Measurements from ENCODE around the gene PSMB3. TPM values are rescaled to one million over a fixed set of nuclear protein-coding genes. Genes with fewer than 3 reads are reported as not detected.

PSMB3 gene
- total RNA-seq, 1 experiment from 2014 or later = 346 TPM

GRCh38 chr17:38773258-38773657, 20.7 kb downstream of the PSMB3 start:
- no peak overlapping the region for H3K4me2 ChIP-seq (ENCODE audit: low read length)
- BruUV-seq (replicated peaks) = no TSS peak
- H3K9ac ChIP-seq (ENCODE audit: low read length) = no peak overlapping the region
- ATAC-seq = no peak
- RAD21 ChIA-PET (ENCODE audit: low non-redundant PET in 1 of 2, low total read pairs in 2 of 2, uncharacterized antibody in 2 of 2, unreplicated experiment in 2 of 2) = no interaction called here
- intact Hi-C loops (cut with micrococcal nuclease) = no loop called here
- H3K4me1 ChIP-seq (ENCODE audit: control insufficient read depth in 1 of 2, insufficient read depth in 2 of 2, low read length in 2 of 2) = no peaks in the 10 kb centered on the region
- H3K36me3 ChIP-seq (ENCODE audit: control insufficient read depth in 1 of 2, insufficient read depth in 2 of 2, low read length in 2 of 2) = peaks cover 35 to 40% of the 10 kb centered on the region in 2 experiments; a peak in 3 of 4 replicates
- no peak for TF ChIP-seq CEBPB (IDR thresholded peaks at IDR 0.05; ENCODE audit: low read depth)
- TF ChIP-seq, protein P1, sequence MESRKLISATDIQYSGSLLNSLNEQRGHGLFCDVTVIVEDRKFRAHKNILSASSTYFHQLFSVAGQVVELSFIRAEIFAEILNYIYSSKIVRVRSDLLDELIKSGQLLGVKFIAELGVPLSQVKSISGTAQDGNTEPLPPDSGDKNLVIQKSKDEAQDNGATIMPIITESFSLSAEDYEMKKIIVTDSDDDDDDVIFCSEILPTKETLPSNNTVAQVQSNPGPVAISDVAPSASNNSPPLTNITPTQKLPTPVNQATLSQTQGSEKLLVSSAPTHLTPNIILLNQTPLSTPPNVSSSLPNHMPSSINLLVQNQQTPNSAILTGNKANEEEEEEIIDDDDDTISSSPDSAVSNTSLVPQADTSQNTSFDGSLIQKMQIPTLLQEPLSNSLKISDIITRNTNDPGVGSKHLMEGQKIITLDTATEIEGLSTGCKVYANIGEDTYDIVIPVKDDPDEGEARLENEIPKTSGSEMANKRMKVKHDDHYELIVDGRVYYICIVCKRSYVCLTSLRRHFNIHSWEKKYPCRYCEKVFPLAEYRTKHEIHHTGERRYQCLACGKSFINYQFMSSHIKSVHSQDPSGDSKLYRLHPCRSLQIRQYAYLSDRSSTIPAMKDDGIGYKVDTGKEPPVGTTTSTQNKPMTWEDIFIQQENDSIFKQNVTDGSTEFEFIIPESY (IDR thresholded peaks at IDR 0.05; ENCODE audit: extremely low read depth, insufficient replicate concordance, low read length) = no peak
- TF ChIP-seq ZFX (IDR thresholded peaks at IDR 0.05) = no peak
- no peak for TF ChIP-seq SP1 (IDR thresholded peaks at IDR 0.05; ENCODE audit: low read depth)
- no peak for TF ChIP-seq SIN3A (IDR thresholded peaks at IDR 0.05; ENCODE audit: low read depth)
- no peak for TF ChIP-seq YY1 (IDR thresholded peaks at IDR 0.05; ENCODE audit: extremely low read depth, insufficient replicate concordance, low read depth, low read length)
- TF ChIP-seq EGR1 (IDR thresholded peaks at IDR 0.05; ENCODE audit: low read depth) = no peak
- TF ChIP-seq EZH2phosphoT487 (IDR thresholded peaks at IDR 0.05; ENCODE audit: borderline replicate concordance) = no peak
- TF ChIP-seq FOSL1 (IDR thresholded peaks at IDR 0.05; ENCODE audit: low read depth) = no peak
- no peak for TF ChIP-seq EZH2 (IDR thresholded peaks at IDR 0.05)
- no peak for TF ChIP-seq POLR2A (IDR thresholded peaks at IDR 0.05; ENCODE audit: borderline replicate concordance, extremely low read depth, insufficient read depth, insufficient read length)
- no peak for TF ChIP-seq CBX3 (IDR thresholded peaks at IDR 0.05; ENCODE audit: low read depth)
- no peak for TF ChIP-seq CTCF (IDR thresholded peaks at IDR 0.05 in 2 of 3, conservative IDR thresholded peaks at IDR 0.05 in 1 of 3; ENCODE audit: borderline replicate concordance in 1 of 3, insufficient read depth in 1 of 3, low read depth in 2 of 3, low read length in 2 of 3)
- no peak for TF ChIP-seq RAD21 (IDR thresholded peaks at IDR 0.05; ENCODE audit: low read depth)
- TF ChIP-seq POLR2AphosphoS5 (IDR thresholded peaks at IDR 0.05; ENCODE audit: low read depth, low read length) = no peak
- TF ChIP-seq, protein P2, sequence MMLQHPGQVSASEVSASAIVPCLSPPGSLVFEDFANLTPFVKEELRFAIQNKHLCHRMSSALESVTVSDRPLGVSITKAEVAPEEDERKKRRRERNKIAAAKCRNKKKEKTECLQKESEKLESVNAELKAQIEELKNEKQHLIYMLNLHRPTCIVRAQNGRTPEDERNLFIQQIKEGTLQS (IDR thresholded peaks at IDR 0.05) = no peak
- no peak for TF ChIP-seq REST (IDR thresholded peaks at IDR 0.05; ENCODE audit: low read depth)
- no peak for TF ChIP-seq SRF (IDR thresholded peaks at IDR 0.05; ENCODE audit: low read depth)
- DNase-seq (ENCODE audit: low read depth, low spot score) = no peak
- CTCF ChIA-PET = no interaction called here
- no peaks in the 10 kb centered on the region for H4K20me1 ChIP-seq (ENCODE audit: insufficient read depth)
- no peaks in the 10 kb centered on the region for H3K9me3 ChIP-seq (ENCODE audit: control insufficient read depth in 1 of 2, insufficient read depth in 1 of 2, low read depth in 1 of 2, low read length in 2 of 2)
- H3K27me3 ChIP-seq (ENCODE audit: insufficient read depth, low read length) = no peaks in the 10 kb centered on the region
- no peak overlapping the region for H2AFZ ChIP-seq (ENCODE audit: low read depth, low read length, poor library complexity, severe bottlenecking)
- POLR2A ChIA-PET = no interaction called here
- no peaks in the 10 kb centered on the region for H3K9me2 ChIP-seq (ENCODE audit: insufficient read depth)
- H3K27ac ChIP-seq (ENCODE audit: low read depth, low read length) = no peak overlapping the region
- H3K4me3 ChIP-seq (replicated peaks in 1 of 2; ENCODE audit: low read depth in 1 of 2, low read length in 2 of 2) = no peak overlapping the region
- no peaks in the 10 kb centered on the region for H3K79me2 ChIP-seq (ENCODE audit: insufficient read depth, low read length)

Measured in HCT116 (cell line).